NCI-H1105 (cell line): Measurements from ENCODE around the gene UBXN11.
"Not testable (repeated sequence)": the region's sequence is repeated elsewhere in the genome, so short reads cannot be mapped to it uniquely, and the experiment has no call there.

ENCODE experiments used
- DNase-seq: peaks from one replicate; lab custom pipeline; 2025; lab: John Stamatoyannopoulos, UW

UBXN11 gene

GRCh38 chr1:26336477-26337205 is 30.2 kb upstream of the UBXN11 start:
- DNase-seq: peak; percentile 92

- peak; percentile 39 for DNase-seq
Observed at GRCh38 chr1:26335774-26336476, 29.5 kb upstream of the UBXN11 start.

DNA sequence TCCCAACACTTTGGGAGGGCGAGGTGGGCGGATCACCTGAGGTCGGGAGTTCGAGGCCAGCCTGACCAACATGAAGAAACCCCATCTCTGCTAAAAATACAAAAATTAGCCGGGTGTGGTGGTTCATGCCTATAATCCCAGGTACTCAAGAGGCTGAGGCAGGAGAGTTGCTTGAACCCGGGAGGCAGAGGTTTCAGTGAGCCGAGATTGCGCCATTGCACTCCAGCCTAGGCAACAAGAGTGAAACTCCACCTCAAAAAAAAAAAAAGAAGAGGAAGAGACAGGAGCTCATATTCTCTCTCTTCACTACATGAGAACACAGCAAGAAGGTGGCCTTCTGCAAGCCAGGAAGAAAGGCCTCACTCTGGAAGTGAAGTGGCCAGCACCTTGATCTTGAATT is 26.9 kb upstream of the UBXN11 start:
- not testable (repeated sequence) for DNase-seq

DNA sequence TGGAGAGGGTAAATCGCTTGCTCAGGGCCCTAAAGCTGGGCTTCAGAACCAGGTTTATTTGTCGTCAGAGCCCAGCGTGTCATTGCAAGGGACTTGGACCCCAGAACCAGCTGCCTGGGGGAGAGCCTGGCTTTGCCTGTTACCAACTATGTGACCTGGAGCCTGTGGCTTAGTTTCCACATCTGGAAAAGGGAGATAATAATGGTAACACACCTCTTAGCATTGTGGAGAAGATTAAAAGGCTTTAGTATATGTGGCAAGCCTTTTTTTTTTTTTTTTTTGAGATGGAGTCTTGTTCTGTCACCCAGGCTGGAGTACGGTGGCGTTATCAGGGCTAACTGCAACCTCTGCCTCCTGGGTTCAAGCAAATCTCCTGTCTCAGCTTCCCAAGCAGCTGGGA is 23.8 kb upstream of the UBXN11 start:
- DNase-seq: no peak

GRCh38 chr1:26329380-26329779 is 22.9 kb upstream of the UBXN11 start:
- not testable (repeated sequence) for DNase-seq

DNA sequence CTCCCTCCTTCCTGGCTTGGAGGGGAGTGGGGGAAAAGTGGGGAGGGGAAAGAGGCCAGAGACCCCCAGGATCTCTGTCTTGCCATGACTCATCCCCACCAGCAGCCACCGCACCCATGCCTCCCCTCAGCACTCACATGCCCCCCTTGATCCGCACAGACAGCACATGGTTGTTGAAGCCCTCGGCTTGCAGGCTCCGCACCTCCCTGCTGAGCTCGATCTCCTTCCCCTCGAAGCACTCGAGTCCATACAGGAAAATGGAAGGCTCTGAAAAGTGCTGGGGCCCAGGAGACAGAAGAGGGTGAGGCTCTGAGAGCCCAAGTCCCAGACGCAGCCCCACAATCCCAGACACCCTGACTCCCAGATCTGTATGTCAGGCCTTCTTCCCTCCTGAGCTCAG is 22.2 kb upstream of the UBXN11 start:
- DNase-seq: no peak

GRCh38 chr1:26327956-26328362 is 21.5 kb upstream of the UBXN11 start:
- peak; percentile 82 for DNase-seq

DNA sequence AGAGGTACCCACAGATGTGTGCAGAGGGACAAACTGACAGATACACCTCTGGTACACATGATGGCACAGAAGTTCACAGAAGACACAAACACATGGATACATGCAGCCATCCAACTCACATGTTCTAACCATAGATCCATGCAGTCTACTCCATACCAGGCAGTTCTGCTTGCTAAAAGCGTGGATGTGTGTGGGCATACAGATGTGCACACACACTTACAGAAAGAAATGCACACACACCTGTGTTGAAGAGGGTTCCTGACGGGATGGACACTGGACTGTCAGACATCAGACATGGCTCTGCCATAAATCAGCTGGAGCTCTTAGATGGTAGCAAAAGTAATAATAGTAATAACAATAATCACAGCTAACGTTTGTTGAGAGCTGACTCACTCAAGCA is 18.1 kb upstream of the UBXN11 start:
- DNase-seq: no peak

DNA sequence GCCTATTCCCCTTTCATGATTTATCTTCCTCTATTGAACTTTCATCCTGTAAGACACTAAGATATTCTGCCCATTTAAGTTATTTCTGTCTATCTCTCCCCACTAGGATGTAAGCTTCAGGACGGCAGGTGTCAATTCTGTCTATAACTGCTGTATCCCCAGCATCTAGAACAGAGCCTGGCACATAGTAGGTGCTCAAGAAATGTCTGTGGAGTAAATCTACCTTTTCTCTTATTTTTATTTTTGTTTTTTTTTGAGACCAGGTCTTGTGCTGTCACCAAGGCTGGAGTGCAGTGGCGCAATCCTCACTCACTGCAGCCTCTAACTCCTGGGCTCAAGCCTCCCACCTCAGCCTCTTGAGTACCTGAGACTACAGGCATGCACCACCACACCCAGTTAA is 16.9 kb upstream of the UBXN11 start:
- DNase-seq: no peak

DNA sequence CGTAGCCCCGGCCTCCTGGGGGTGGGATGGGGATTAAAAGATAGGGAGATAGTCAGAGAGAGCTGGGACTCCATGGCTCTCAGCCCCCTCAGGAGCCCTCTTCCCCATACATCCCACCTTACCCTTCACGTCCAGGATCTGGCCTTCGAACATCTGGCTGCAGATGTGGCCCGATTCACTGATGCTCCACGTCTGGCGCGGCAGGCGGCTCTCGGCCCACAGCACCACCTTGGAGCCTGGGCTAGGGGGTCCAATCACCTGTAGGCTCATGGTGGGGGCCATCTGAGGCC is 15.6 kb upstream of the UBXN11 start:
- no peak for DNase-seq

- DNase-seq: peak; percentile 42
Observed at GRCh38 chr1:26321315-26322041, 15.0 kb upstream of the UBXN11 start.

- DNase-seq: no peak
Observed at GRCh38 chr1:26320896-26321295, 14.5 kb upstream of the UBXN11 start.

- DNase-seq: no peak
Observed at GRCh38 chr1:26318338-26319064, 12.1 kb upstream of the UBXN11 start.

GRCh38 chr1:26317612-26318337 is 11.3 kb upstream of the UBXN11 start, which contains the start of gene CD52:
CD52 (plus strand) TSS chr1:26317958; CDS start chr1:26318018, 60 bp downstream.
- DNase-seq: no peak

GRCh38 chr1:26317146-26317545 is 10.7 kb upstream of the UBXN11 start:
- DNase-seq: no peak

DNA sequence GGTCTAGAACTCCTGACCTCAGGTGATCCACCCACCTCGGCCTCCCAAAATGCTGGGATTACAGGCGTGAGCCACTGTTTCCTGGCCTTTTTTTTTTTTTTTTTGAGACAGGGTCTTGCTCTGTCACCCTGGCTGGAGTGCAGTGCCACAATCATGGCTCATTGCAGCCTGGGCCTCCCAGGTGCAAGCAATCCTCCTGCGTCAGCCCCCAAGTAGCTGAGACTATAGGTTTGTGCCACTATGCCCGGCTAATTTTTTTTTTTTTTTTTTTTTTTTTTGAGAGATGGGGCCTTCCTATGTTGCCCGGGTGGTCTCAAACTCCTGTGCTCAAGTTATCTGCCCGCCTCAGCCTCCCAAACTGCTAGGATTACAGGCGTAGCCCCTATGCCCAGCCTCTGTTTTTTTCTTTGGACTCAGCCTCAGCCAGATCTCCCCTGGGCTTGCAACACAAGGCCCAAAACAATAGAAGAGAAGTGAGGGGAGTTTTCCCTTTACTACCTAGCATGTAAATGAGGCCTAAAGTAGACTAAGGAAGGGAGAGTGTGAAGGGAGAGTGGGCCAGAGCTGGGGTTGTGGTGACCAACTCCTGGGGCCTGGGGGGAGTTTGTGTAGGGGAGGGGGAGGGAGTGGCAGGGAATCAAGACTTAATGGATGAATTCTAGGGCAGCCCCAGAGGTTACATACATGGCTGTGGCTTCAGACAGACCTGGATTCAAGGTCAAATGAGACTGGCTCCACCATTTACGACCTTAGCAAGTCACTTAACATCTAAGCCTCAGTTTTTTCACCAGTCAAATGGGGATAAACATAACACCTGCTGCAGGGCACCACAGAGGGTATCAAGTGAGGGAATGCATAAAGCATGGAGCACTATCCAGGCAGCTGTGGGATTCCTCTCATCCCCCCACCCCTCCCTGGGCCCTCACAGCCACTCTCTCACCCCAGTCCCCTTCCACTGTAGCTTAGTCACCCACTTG is 9.7 kb upstream of the UBXN11 start:
- DNase-seq: no peak

DNA sequence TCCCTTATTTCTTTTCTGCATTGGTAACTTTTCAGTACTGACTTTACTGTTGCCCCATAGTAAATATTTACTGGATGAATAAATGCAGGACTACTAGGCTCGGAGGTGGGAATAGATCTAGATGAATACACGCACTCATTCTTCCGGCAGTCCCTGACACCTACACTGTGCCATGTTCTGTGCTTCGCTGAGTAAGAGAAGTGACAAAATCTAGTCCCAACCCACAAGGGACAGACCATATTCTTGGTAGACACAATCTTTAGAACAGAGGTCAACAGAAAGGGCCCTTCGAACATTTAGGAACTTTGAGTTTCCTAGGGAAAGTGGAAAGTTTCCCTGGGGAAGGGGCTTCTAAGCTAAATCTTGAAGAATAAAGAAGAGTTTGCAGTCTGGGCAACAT is 8.1 kb upstream of the UBXN11 start:
- DNase-seq: no peak

GRCh38 chr1:26307966-26308899 is 1.8 kb upstream of the UBXN11 start:
- not testable (repeated sequence) for DNase-seq

GRCh38 chr1:26307363-26307781 is 936 bp upstream of the UBXN11 start:
- DNase-seq: no peak
